ENCODE measurements around the gene MON1A.
"Not testable (repeated sequence)": the region's sequence is repeated elsewhere in the genome, so short reads cannot be mapped to it uniquely, and the experiment has no call there.

The MON1A gene

GRCh38 chr3:49929291-49930167 is at the start of gene MON1A:
TSS of gene MON1A (minus strand) at chr3:49929811. CDS start at chr3:49913346, 16,465 bp downstream.
- DNase-seq, result peak; percentile 91

- DNase-seq, result no peak
Observed at GRCh38 chr3:49976942-49977341, 47.3 kb upstream of the MON1A start.

GRCh38 chr3:49972656-49973055 is 43.0 kb upstream of the MON1A start:
- DNase-seq, result no peak

GRCh38 chr3:49968346-49968745 is 38.7 kb upstream of the MON1A start:
- no peak for DNase-seq

GRCh38 chr3:49967291-49967690 is 37.7 kb upstream of the MON1A start:
- no peak for DNase-seq

GRCh38 chr3:49966233-49966942 is 36.8 kb upstream of the MON1A start:
- DNase-seq, result no peak

GRCh38 chr3:49955636-49956035 is 26.0 kb upstream of the MON1A start:
- DNase-seq, result no peak

GRCh38 chr3:49952924-49953323 is 23.3 kb upstream of the MON1A start:
- no peak for DNase-seq

GRCh38 chr3:49942651-49943050 is 13.0 kb upstream of the MON1A start:
- no peak for DNase-seq

- no peak for DNase-seq
Observed at GRCh38 chr3:49940667-49941249, 11.1 kb upstream of the MON1A start.

- DNase-seq, result peak; percentile 95
Observed at GRCh38 chr3:49939858-49940666, 10.5 kb upstream of the MON1A start, which contains the start of gene RBM6. TSS of gene RBM6 (plus strand) at chr3:49940150. CDS start at chr3:49962642, 22,492 bp downstream.

- no peak for DNase-seq
Observed at GRCh38 chr3:49937090-49937489, 7.5 kb upstream of the MON1A start.

- not testable (repeated sequence) for DNase-seq
Observed at GRCh38 chr3:49932281-49932680, 2.7 kb upstream of the MON1A start.

- no peak for DNase-seq
Observed at GRCh38 chr3:49930922-49931321, 1.3 kb upstream of the MON1A start.

- DNase-seq, result no peak
Observed at GRCh38 chr3:49930168-49930690, 618 bp upstream of the MON1A start.

- no peak for DNase-seq
Observed at GRCh38 chr3:49928481-49929017, 1.1 kb downstream of the MON1A start.

- DNase-seq, result no peak
Observed at GRCh38 chr3:49927798-49928197, 1.8 kb downstream of the MON1A start.

GRCh38 chr3:49926117-49926728 is 3.4 kb downstream of the MON1A start:
- DNase-seq, result no peak

GRCh38 chr3:49925485-49925884 is 4.1 kb downstream of the MON1A start:
- DNase-seq, result no peak

- DNase-seq, result no peak
Observed at GRCh38 chr3:49924683-49925082, 4.9 kb downstream of the MON1A start.

GRCh38 chr3:49917806-49918590 is 11.6 kb downstream of the MON1A start:
- DNase-seq, result not testable (repeated sequence)

All from CD4-positive, alpha-beta T cell treated with Interleukin-6 for 4 hours (primary cell).